OCI-LY1 (cell line): ENCODE data around the gene MACROD2.

Experiments used
- H2AFZ ChIP-seq: fragments of 200-600 bp; sonication (generic), shearing (Covaris generic); 2 replicates; pipeline ENCODE4 v1.6.0; 2014; ENCODE audit warnings: antibody characterized with exemption, mild to moderate bottlenecking, low read length
- H3F3A ChIP-seq: fragments of 200-600 bp; sonication (generic), shearing (Covaris generic); 2 replicates; pipeline ENCODE4 v1.6.0; 2014; ENCODE audit warnings: mild to moderate bottlenecking, antibody characterized with exemption, low read length, moderate library complexity; ENCODE audit not compliant: insufficient read depth
- H3K27ac ChIP-seq: fragments of 200-600 bp; sonication (generic); 2 replicates; pipeline ENCODE4 v1.5.1; 2014; ENCODE audit warnings: low read length, mixed run types, mild to moderate bottlenecking, low read depth; ENCODE audit not compliant: poor library complexity, severe bottlenecking
- H3K27me3 ChIP-seq: fragments of 200-600 bp; sonication (generic); 2 replicates; pipeline ENCODE4 v1.6.0; 2014; ENCODE audit warnings: antibody characterized with exemption, mild to moderate bottlenecking, low read length, moderate library complexity; ENCODE audit not compliant: insufficient read depth
- H3K36me3 ChIP-seq: fragments of 200-600 bp; sonication (generic); 2 replicates; pipeline ENCODE4 v1.6.1; 2014; ENCODE audit warnings: mild to moderate bottlenecking, antibody characterized with exemption, low read length, moderate library complexity, mixed read lengths; ENCODE audit not compliant: insufficient read depth
- H3K4me1 ChIP-seq: fragments of 200-600 bp; sonication (generic); 2 replicates; pipeline ENCODE4 v1.5.1; 2014; ENCODE audit warnings: mild to moderate bottlenecking, low read length, moderate library complexity; ENCODE audit not compliant: insufficient read depth, severe bottlenecking
- H3K4me2 ChIP-seq: fragments of 200-600 bp; sonication (generic), shearing (Covaris generic); 2 replicates; pipeline ENCODE4 v1.6.1; 2014; ENCODE audit warnings: low read length
- H3K4me3 ChIP-seq: fragments of 200-600 bp; sonication (generic); 2 replicates; pipeline ENCODE4 v1.5.1; 2014; ENCODE audit warnings: low read length, low read depth, mild to moderate bottlenecking, mixed read lengths; ENCODE audit not compliant: poor library complexity, severe bottlenecking
- H3K79me2 ChIP-seq: fragments of 200-600 bp; shearing (Covaris generic); 2 replicates; pipeline ENCODE4 v1.6.1; 2016; ENCODE audit warnings: mixed run types, low read length, mixed read lengths; ENCODE audit not compliant: insufficient read depth
- H3K9ac ChIP-seq: fragments of 200-600 bp; sonication (generic), shearing (Covaris generic); 2 replicates; pipeline ENCODE4 v1.6.1; 2014; ENCODE audit warnings: mild to moderate bottlenecking, low read length, mixed read lengths
- H3K9me2 ChIP-seq: fragments of 200-600 bp; sonication (generic), shearing (Covaris generic); 2 replicates; pipeline ENCODE4 v1.6.1; 2014; ENCODE audit warnings: low read depth, mild to moderate bottlenecking, low read length, mixed read lengths
- H3K9me3 ChIP-seq: fragments of 200-600 bp; shearing (Covaris generic); 2 replicates; pipeline ENCODE4 v1.6.1; 2014; ENCODE audit warnings: low read length, mixed read lengths
- H4K20me1 ChIP-seq: fragments of 200-600 bp; sonication (generic), shearing (Covaris generic); 2 replicates; pipeline ENCODE4 v1.6.0; 2016; ENCODE audit warnings: mild to moderate bottlenecking, low read length; ENCODE audit not compliant: insufficient read depth
- CTCF ChIP-seq: fragments of 200-600 bp; sonication (generic), shearing (Covaris generic); IDR thresholded peaks from 2 replicates; pipeline ENCODE4 v1.5.1; 2017; ENCODE audit warnings: mild to moderate bottlenecking, antibody characterized with exemption, low read length, moderate library complexity, mixed read lengths
- EZH2 ChIP-seq: fragments of 200-600 bp; sonication (generic), shearing (Covaris generic); IDR thresholded peaks from 2 replicates; pipeline ENCODE4 v1.8.0; 2017; ENCODE audit warnings: borderline replicate concordance, mixed run types, mild to moderate bottlenecking, antibody characterized with exemption, low read length, moderate library complexity, mixed read lengths

Gene MACROD2

GRCh38 chr20:16100767-16101166 lies 2105.5 kb downstream of the MACROD2 start:
- no peaks in the 10 kb centered on the region for H3K9me2 ChIP-seq
- H3K27me3 ChIP-seq = no peaks in the 10 kb centered on the region
- TF ChIP-seq EZH2 (no peak), CTCF (no peak)
- H3K27ac ChIP-seq = no peak overlapping the region
- H3K4me3 ChIP-seq = no peak overlapping the region
- H3K36me3 ChIP-seq = no peaks in the 10 kb centered on the region
- H3F3A ChIP-seq = no peaks in the 10 kb centered on the region
- H4K20me1 ChIP-seq = no peaks in the 10 kb centered on the region
- no peak overlapping the region for H2AFZ ChIP-seq
- no peaks in the 10 kb centered on the region for H3K9me3 ChIP-seq
- H3K4me2 ChIP-seq = no peak overlapping the region
- no peaks in the 10 kb centered on the region for H3K4me1 ChIP-seq
- H3K9ac ChIP-seq = no peak overlapping the region
- H3K79me2 ChIP-seq = no peaks in the 10 kb centered on the region
